ENCODE data around the gene FBN2.

Gene FBN2

GRCh38 chr5:128378196-128378595 is 159.8 kb downstream of the FBN2 start:
- in situ Hi-C loops (cut with MboI; ENCODE audit: low sequenced_read_pairs) = loop anchor here (25.0 kb wide), 1 partner anchor 459 kb away; no protein-coding TSS in a partner anchor

GRCh38 chr5:128376577-128376976 is 161.5 kb downstream of the FBN2 start:
- in situ Hi-C loops (cut with MboI; ENCODE audit: low sequenced_read_pairs) = loop anchor here (25.0 kb wide), 1 partner anchor 461 kb away; no protein-coding TSS in a partner anchor

- in situ Hi-C loops (cut with MboI; ENCODE audit: low sequenced_read_pairs) = no loop called here
These were observed 171.9 kb downstream of the FBN2 start for GRCh38 chr5:128366147-128366546.

- in situ Hi-C loops (cut with MboI; ENCODE audit: low sequenced_read_pairs) = no loop called here
These were observed 175.7 kb downstream of the FBN2 start for GRCh38 chr5:128362370-128362769.

GRCh38 chr5:128358826-128359225 is 179.2 kb downstream of the FBN2 start:
- in situ Hi-C loops (cut with MboI; ENCODE audit: low sequenced_read_pairs) = no loop called here

GRCh38 chr5:128357226-128357625 is 180.8 kb downstream of the FBN2 start:
- in situ Hi-C loops (cut with MboI; ENCODE audit: low sequenced_read_pairs) = no loop called here

- in situ Hi-C loops (cut with MboI; ENCODE audit: low sequenced_read_pairs) = no loop called here
These were observed 182.1 kb downstream of the FBN2 start for GRCh38 chr5:128355961-128356360.

- in situ Hi-C loops (cut with MboI; ENCODE audit: low sequenced_read_pairs) = no loop called here
These were observed 184.5 kb downstream of the FBN2 start for GRCh38 chr5:128353441-128354107.

GRCh38 chr5:128350705-128351104 is 187.3 kb downstream of the FBN2 start:
- in situ Hi-C loops (cut with MboI; ENCODE audit: low sequenced_read_pairs) = no loop called here

- in situ Hi-C loops (cut with MboI; ENCODE audit: low sequenced_read_pairs) = no loop called here
These were observed 188.8 kb downstream of the FBN2 start for GRCh38 chr5:128349044-128349858.

- in situ Hi-C loops (cut with MboI; ENCODE audit: low sequenced_read_pairs) = no loop called here
These were observed 192.0 kb downstream of the FBN2 start for GRCh38 chr5:128346038-128346437.

- in situ Hi-C loops (cut with MboI; ENCODE audit: low sequenced_read_pairs) = no loop called here
These were observed 192.8 kb downstream of the FBN2 start for GRCh38 chr5:128345247-128345646.

- in situ Hi-C loops (cut with MboI; ENCODE audit: low sequenced_read_pairs) = no loop called here
These were observed 194.9 kb downstream of the FBN2 start for GRCh38 chr5:128343168-128343567.

- in situ Hi-C loops (cut with MboI; ENCODE audit: low sequenced_read_pairs) = no loop called here
These were observed 197.0 kb downstream of the FBN2 start for GRCh38 chr5:128341056-128341455.

GRCh38 chr5:128340648-128341047 is 197.4 kb downstream of the FBN2 start:
- in situ Hi-C loops (cut with MboI; ENCODE audit: low sequenced_read_pairs) = no loop called here

- in situ Hi-C loops (cut with MboI; ENCODE audit: low sequenced_read_pairs) = no loop called here
These were observed 198.5 kb downstream of the FBN2 start for GRCh38 chr5:128339585-128339984.

- in situ Hi-C loops (cut with MboI; ENCODE audit: low sequenced_read_pairs) = no loop called here
These were observed 199.4 kb downstream of the FBN2 start for GRCh38 chr5:128338649-128339048.

- in situ Hi-C loops (cut with MboI; ENCODE audit: low sequenced_read_pairs) = no loop called here
These were observed 202.7 kb downstream of the FBN2 start for GRCh38 chr5:128335339-128335738.

- in situ Hi-C loops (cut with MboI; ENCODE audit: low sequenced_read_pairs) = no loop called here
These were observed 203.9 kb downstream of the FBN2 start for GRCh38 chr5:128334010-128334716.

GRCh38 chr5:128331261-128331660 is 206.8 kb downstream of the FBN2 start:
- in situ Hi-C loops (cut with MboI; ENCODE audit: low sequenced_read_pairs) = no loop called here

- in situ Hi-C loops (cut with MboI; ENCODE audit: low sequenced_read_pairs) = no loop called here
These were observed 208.6 kb downstream of the FBN2 start for GRCh38 chr5:128329386-128329939.
